Measurements from ENCODE around the gene GPBAR1. TPM values are rescaled to one million over a fixed set of nuclear protein-coding genes. Genes with fewer than 3 reads are reported as not detected.
A peak's percentile ranks its signal among the peaks of the same experiment; 100 is the strongest.

The GPBAR1 gene
- total RNA-seq, 1 donor from 2014 or later, result not detected

DNA sequence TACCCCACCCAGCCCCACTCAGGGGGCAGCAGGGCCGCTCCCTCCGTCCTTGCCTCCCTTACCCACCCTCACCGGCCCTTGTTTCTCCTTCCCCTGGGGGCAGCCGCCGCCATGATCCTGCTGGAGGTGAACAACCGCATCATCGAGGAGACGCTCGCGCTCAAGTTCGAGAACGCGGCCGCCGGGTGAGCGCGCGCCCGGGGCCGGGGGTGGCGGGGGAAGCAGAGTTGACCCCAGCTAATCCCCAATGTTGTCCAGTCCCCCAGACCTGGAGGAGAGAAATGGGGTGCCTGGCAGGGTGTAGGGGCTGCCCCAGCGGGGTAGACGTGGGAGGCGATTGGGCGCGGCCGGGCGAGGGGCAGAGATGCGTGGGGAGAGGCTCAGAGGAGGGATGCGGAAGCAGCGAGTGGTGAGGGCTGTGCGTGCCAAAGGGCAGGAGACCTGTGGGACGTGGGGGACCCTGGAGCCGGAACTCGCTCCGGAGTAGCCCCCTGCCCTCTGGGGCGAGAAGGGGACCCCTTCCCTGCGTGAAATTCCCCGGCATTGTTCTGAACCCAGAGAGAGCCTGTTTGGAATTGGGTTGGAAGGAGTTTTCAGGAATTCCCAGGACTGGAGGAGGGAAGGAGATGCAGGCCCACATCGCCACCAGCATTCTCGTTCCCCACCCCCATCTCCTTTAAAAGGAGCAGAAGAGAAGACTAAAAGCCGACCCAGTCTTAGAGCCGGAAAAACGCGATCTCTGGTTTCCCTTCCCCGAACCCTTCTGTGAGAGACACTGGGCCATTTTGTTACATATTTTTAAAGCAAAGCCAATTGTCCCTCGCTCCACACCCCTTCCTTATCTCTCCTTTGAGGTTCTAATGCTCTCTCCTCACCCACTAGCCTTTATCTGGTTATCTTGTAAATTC lies 43.2 kb upstream of the GPBAR1 start:
- H3K4me1 Mint-ChIP-seq (ENCODE audit: unreplicated experiment), result peaks cover 50% of the 10 kb centered on the region
- no peaks in the 10 kb centered on the region for H3K27me3 Mint-ChIP-seq (ENCODE audit: unreplicated experiment)
- DNase-seq (ENCODE audit: extremely low spot score, unreplicated experiment), result no peak
- peak overlapping the region; percentile 96 for H3K27ac Mint-ChIP-seq (ENCODE audit: unreplicated experiment)
- peaks cover 10% of the 10 kb centered on the region for H3K36me3 Mint-ChIP-seq (ENCODE audit: unreplicated experiment)
- H3K4me3 Mint-ChIP-seq (ENCODE audit: unreplicated experiment), result peak overlapping the region; percentile 84
- H3K9me3 Mint-ChIP-seq (ENCODE audit: unreplicated experiment), result no peaks in the 10 kb centered on the region
- TF ChIP-seq, protein P1, sequence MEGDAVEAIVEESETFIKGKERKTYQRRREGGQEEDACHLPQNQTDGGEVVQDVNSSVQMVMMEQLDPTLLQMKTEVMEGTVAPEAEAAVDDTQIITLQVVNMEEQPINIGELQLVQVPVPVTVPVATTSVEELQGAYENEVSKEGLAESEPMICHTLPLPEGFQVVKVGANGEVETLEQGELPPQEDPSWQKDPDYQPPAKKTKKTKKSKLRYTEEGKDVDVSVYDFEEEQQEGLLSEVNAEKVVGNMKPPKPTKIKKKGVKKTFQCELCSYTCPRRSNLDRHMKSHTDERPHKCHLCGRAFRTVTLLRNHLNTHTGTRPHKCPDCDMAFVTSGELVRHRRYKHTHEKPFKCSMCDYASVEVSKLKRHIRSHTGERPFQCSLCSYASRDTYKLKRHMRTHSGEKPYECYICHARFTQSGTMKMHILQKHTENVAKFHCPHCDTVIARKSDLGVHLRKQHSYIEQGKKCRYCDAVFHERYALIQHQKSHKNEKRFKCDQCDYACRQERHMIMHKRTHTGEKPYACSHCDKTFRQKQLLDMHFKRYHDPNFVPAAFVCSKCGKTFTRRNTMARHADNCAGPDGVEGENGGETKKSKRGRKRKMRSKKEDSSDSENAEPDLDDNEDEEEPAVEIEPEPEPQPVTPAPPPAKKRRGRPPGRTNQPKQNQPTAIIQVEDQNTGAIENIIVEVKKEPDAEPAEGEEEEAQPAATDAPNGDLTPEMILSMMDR (IDR thresholded peaks at IDR 0.05), result no peak

DNA sequence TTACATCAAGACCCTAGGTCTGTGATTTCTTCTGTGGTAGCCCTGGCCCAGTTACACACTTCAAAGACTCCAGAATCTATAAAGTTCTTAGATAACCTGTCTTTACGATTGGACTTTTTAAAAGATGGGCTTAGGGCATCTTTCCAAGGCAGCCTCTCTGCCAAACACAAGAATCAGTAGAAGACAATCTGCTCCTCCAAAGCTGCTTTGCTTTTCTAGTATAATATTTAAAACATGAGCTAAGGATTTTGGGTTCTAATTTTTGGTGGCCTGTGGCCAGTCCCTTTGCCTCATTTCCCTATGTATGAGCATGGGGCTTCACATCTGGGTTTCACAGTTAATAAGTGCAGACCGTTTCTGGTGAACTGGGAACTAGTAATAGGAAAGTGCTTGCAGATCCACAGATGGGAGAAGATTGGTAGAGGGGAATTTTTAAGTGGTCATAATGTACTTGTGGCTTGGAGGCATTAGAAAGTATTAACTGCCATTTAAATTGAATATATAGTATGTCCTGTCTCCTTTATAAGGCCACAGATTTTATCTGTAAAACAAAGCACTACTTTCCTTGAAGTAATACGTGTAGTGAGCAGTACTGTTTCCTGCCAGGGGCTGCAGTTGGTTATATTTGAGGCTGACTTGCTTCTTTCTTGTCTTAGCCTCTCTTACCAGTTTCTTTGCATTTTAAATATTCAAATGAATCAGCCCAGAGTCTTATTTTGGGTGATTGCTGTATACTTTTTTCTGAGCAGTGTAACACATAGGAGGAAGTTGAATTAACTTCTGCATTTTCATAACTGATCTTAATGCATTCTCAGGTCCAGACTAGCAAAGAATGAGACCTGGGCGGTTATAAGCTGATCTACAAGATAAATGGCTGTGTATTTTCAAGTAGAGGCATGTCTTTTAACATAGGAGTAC lies 42.3 kb upstream of the GPBAR1 start:
- H3K4me3 Mint-ChIP-seq (ENCODE audit: unreplicated experiment), result peak overlapping the region; percentile 84
- no peaks in the 10 kb centered on the region for H3K9me3 Mint-ChIP-seq (ENCODE audit: unreplicated experiment)
- H3K36me3 Mint-ChIP-seq (ENCODE audit: unreplicated experiment), result peaks cover 10% of the 10 kb centered on the region
- TF ChIP-seq, protein P1 (IDR thresholded peaks at IDR 0.05), result no peak
- peak overlapping the region; percentile 96 for H3K27ac Mint-ChIP-seq (ENCODE audit: unreplicated experiment)
- H3K4me1 Mint-ChIP-seq (ENCODE audit: unreplicated experiment), result peaks cover 53% of the 10 kb centered on the region
- no peaks in the 10 kb centered on the region for H3K27me3 Mint-ChIP-seq (ENCODE audit: unreplicated experiment)
- no peak for DNase-seq (ENCODE audit: extremely low spot score, unreplicated experiment)

DNA sequence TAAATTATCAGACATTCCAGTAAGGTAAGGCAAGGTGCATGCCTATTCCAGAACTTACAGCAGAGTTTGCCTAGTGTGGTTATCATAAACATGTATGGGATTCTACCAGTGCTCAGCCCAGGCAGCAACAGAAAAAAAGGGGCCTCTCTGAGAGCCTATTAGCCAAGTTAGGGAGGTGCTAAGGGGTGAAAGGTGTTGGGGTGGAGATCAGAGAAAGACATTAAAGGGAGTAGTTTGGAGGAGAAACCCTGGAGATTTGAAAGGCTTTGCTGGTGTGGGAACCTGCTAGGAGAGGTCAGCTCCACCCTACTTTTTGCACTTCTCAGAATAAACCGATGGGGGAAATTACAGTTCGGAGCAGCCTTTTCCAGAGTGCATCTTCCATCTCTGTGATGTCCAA lies 40.9 kb upstream of the GPBAR1 start:
- H3K9me3 Mint-ChIP-seq (ENCODE audit: unreplicated experiment), result no peaks in the 10 kb centered on the region
- TF ChIP-seq, protein P1 (IDR thresholded peaks at IDR 0.05), result no peak
- peaks cover 16% of the 10 kb centered on the region for H3K36me3 Mint-ChIP-seq (ENCODE audit: unreplicated experiment)
- H3K4me1 Mint-ChIP-seq (ENCODE audit: unreplicated experiment), result peaks cover 61% of the 10 kb centered on the region
- H3K4me3 Mint-ChIP-seq (ENCODE audit: unreplicated experiment), result peak overlapping the region; percentile 84
- H3K27ac Mint-ChIP-seq (ENCODE audit: unreplicated experiment), result peak overlapping the region; percentile 39
- no peak for DNase-seq (ENCODE audit: extremely low spot score, unreplicated experiment)
- H3K27me3 Mint-ChIP-seq (ENCODE audit: unreplicated experiment), result no peaks in the 10 kb centered on the region

DNA sequence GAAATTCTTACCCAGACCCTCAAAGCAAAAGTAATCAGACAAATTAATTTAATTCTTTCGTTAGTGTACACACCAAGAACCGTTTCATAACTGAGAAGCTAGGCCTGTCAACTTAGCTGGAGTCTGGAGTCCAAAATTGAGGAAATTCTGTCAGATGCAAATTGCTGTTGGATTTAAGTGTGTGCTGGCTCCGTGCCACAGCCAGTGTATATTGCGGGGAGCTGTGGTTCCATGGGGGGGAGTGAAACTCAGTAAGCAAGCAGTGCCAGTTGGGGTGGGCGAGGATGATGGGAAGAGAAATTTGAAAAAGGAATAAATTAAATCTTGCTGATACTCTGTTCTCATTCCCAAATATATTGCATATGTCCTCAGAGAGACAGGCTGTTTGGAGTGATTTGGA lies 39.8 kb upstream of the GPBAR1 start:
- peaks cover 59% of the 10 kb centered on the region for H3K4me1 Mint-ChIP-seq (ENCODE audit: unreplicated experiment)
- no peak overlapping the region for H3K4me3 Mint-ChIP-seq (ENCODE audit: unreplicated experiment)
- H3K36me3 Mint-ChIP-seq (ENCODE audit: unreplicated experiment), result peaks cover 25% of the 10 kb centered on the region
- no peak for DNase-seq (ENCODE audit: extremely low spot score, unreplicated experiment)
- H3K27ac Mint-ChIP-seq (ENCODE audit: unreplicated experiment), result no peak overlapping the region
- no peaks in the 10 kb centered on the region for H3K9me3 Mint-ChIP-seq (ENCODE audit: unreplicated experiment)
- TF ChIP-seq, protein P1 (IDR thresholded peaks at IDR 0.05), result no peak
- H3K27me3 Mint-ChIP-seq (ENCODE audit: unreplicated experiment), result no peaks in the 10 kb centered on the region

All from osteocyte (in vitro differentiated cells).